ENCODE results near the gene KIF1B.

- no peak for TF ChIP-seq CSRNP3 (CRISPR knock-in tag; IDR thresholded peaks at IDR 0.05)
- TF ChIP-seq PATZ1 (CRISPR knock-in tag; IDR thresholded peaks at IDR 0.05; ENCODE audit: borderline replicate concordance), result no peak
- TF ChIP-seq TCF4 (CRISPR knock-in tag; IDR thresholded peaks at IDR 0.05; ENCODE audit: borderline replicate concordance), result no peak
- TF ChIP-seq ZNF8 (CRISPR knock-in tag; IDR thresholded peaks at IDR 0.05), result no peak
- TF ChIP-seq ZFP30 (CRISPR knock-in tag; IDR thresholded peaks at IDR 0.05), result no peak
- no peak for TF ChIP-seq ZFP3 (CRISPR knock-in tag; IDR thresholded peaks at IDR 0.05)
- TF ChIP-seq GLIS3 (CRISPR knock-in tag; IDR thresholded peaks at IDR 0.05), result no peak
- TF ChIP-seq TSHZ2 (CRISPR knock-in tag; IDR thresholded peaks at IDR 0.05), result no peak
- no peak for TF ChIP-seq ARNTL (CRISPR knock-in tag; IDR thresholded peaks at IDR 0.05; ENCODE audit: borderline replicate concordance, low read depth)
- no peak for TF ChIP-seq SNAI2 (CRISPR knock-in tag; IDR thresholded peaks at IDR 0.05)
- no peak for TF ChIP-seq ZNF565 (CRISPR knock-in tag; conservative IDR thresholded peaks at IDR 0.05; ENCODE audit: low read depth)
- TF ChIP-seq ESRRG (CRISPR knock-in tag; IDR thresholded peaks at IDR 0.05), result no peak
Observed at GRCh38 chr1:10225573-10225972, 15.2 kb downstream of the KIF1B start.

Data from SK-N-SH treated with all-trans-retinoic acid at 6 μM for 48 hours (cell line).